GM12878 (cell line): ENCODE results near the gene TFF1. TPM values are rescaled to one million over a fixed set of nuclear protein-coding genes. Genes with fewer than 3 reads are reported as not detected.

Experiments
- ATAC-seq: fragments of 200-7000 bp; cut with Tn5 transposase; 3 replicates; pipeline ENCODE4 v1.9.1; 2020; ENCODE audit warnings: mild to moderate bottlenecking, moderate library complexity
- Bru-seq: library from RNA; stranded (reverse); fragments of 400-500 nt; gene quantifications from one replicate; lab custom pipeline; 2021; lab: Mats Ljungman, UMichigan
- BruChase-seq, 2 experiments: library from RNA; stranded (reverse); fragments of 400-500 nt; gene quantifications; one replicate each; lab custom pipeline; 2021; lab: Mats Ljungman, UMichigan
- BruUV-seq: library from RNA; stranded (reverse); fragments of 400-500 nt; replicated peaks from 2 replicates; lab custom pipeline; 2021; lab: Mats Ljungman, UMichigan
- CTCF ChIA-PET: fragments of 300-600 bp; sonication (Branson Sonifier 250); formaldehyde crosslinking; extraction: SDS; loops from one replicate; lab custom pipeline; 2021; ENCODE audit warnings: inconsistent platforms; lab: Yijun Ruan, JAX
- POLR2A ChIA-PET: fragments of 350-600 bp; formaldehyde crosslinking; extraction: SDS; loops from one replicate; lab custom pipeline; 2021; ENCODE audit warnings: inconsistent platforms; lab: Charles Lee
- RAD21 ChIA-PET: fragments of 300-600 bp; sonication (Branson Sonifier 250); formaldehyde crosslinking; loops from one replicate; lab custom pipeline; 2023; ENCODE audit warnings: antibody characterized with exemption; ENCODE audit not compliant: unreplicated experiment; lab: Charles Lee
- SMC1A ChIA-PET: fragments of 300-600 bp; sonication (Branson Sonifier 250); formaldehyde crosslinking; loops from one replicate; lab custom pipeline; 2023; ENCODE audit not compliant: unreplicated experiment, uncharacterized antibody; lab: Charles Lee
- DNase-seq: peaks from one replicate; pipeline ENCODE4 v3.0.0-alpha.2; 2011; ENCODE audit warnings: low read depth, low spot score
- FAIRE-seq: peaks from 3 replicates; lab custom pipeline; 2011; peaks lifted over from hg19 to GRCh38; lab: Jason Lieb, UNC
- H2AFZ ChIP-seq: 2 replicates; pipeline ENCODE4 v1.6.0; 2011; ENCODE audit warnings: low read depth, low read length, control low read depth; ENCODE audit not compliant: control insufficient read depth
- H3K27ac ChIP-seq: 2 replicates; pipeline ENCODE4 v1.5.1; 2011; ENCODE audit warnings: control low read depth; ENCODE audit not compliant: control insufficient read depth, insufficient read depth
- H3K27me3 ChIP-seq, 2 experiments: replicated peaks in 1 of 2; 2 replicates each; pipeline versions ENCODE4 v1.6.0 to v1.6.1; 2011; ENCODE audit warnings: low read length in 1 of 2; ENCODE audit not compliant: control insufficient read depth in 2 of 2, insufficient read depth in 2 of 2
- H3K36me3 ChIP-seq, 2 experiments: 2 replicates each; pipeline ENCODE4 v1.5.1; 2011; ENCODE audit warnings: low read length in 1 of 2; ENCODE audit not compliant: control insufficient read depth in 2 of 2, insufficient read depth in 2 of 2
- H3K4me1 ChIP-seq: 2 replicates; pipeline ENCODE4 v1.6.1; 2011; ENCODE audit warnings: mild to moderate bottlenecking, low read length, moderate library complexity, mixed read lengths; ENCODE audit not compliant: control insufficient read depth, insufficient read depth
- H3K4me2 ChIP-seq: 2 replicates; pipeline ENCODE4 v1.6.0; 2011; ENCODE audit warnings: control low read depth; ENCODE audit not compliant: control insufficient read depth, insufficient read depth
- H3K4me3 ChIP-seq: fragments of 200-600 bp; sonication (generic); 2 replicates; pipeline ENCODE4 v1.5.1; 2016
- H3K79me2 ChIP-seq: 2 replicates; pipeline ENCODE4 v1.6.0; 2011; ENCODE audit warnings: low read length; ENCODE audit not compliant: control insufficient read depth, insufficient read depth
- H3K9ac ChIP-seq: 2 replicates; pipeline ENCODE4 v1.8.0; 2011; ENCODE audit warnings: low read length, control low read depth, mixed read lengths; ENCODE audit not compliant: control insufficient read depth, insufficient read depth
- H3K9me3 ChIP-seq: replicated peaks from 3 replicates; pipeline ENCODE4 v1.5.1; 2011; ENCODE audit warnings: mild to moderate bottlenecking, low read length; ENCODE audit not compliant: control insufficient read depth, insufficient read depth
- H4K20me1 ChIP-seq: 2 replicates; pipeline ENCODE4 v1.6.0; 2011; ENCODE audit not compliant: control insufficient read depth, insufficient read depth
- BCL11A ChIP-seq: IDR thresholded peaks from 2 replicates; pipeline ENCODE4 v1.6.1; 2011; ENCODE audit warnings: low read depth, low read length
- EED ChIP-seq: sonication (generic); IDR thresholded peaks from 2 replicates; pipeline ENCODE4 v1.6.1; 2016; ENCODE audit warnings: antibody characterized with exemption, low read depth
- JUNB ChIP-seq: IDR thresholded peaks from 2 replicates; pipeline ENCODE4 v1.6.1; 2016; ENCODE audit warnings: antibody characterized with exemption, mild to moderate bottlenecking
- MEF2B ChIP-seq: fragments of 450-650 bp; IDR thresholded peaks from 2 replicates; pipeline ENCODE4 v1.6.1; 2018; ENCODE audit warnings: mild to moderate bottlenecking, moderate library complexity; ENCODE audit not compliant: partially characterized antibody, poor library complexity, severe bottlenecking
- NFYA ChIP-seq: IDR thresholded peaks from 2 replicates; pipeline ENCODE4 v1.6.1; 2011; ENCODE audit warnings: low read depth, mild to moderate bottlenecking, low read length, improper control_type of control experiment, borderline replicate concordance
- NR2F1 ChIP-seq: fragments of 450-650 bp; conservative IDR thresholded peaks from 2 replicates; pipeline ENCODE4 v1.6.1; 2017; ENCODE audit warnings: mild to moderate bottlenecking
- PAX5 ChIP-seq: IDR thresholded peaks from 2 replicates; pipeline ENCODE4 v1.6.1; 2011; ENCODE audit warnings: low read depth, low read length, borderline replicate concordance
- RFX5 ChIP-seq: IDR thresholded peaks from 2 replicates; pipeline ENCODE4 v1.6.1; 2011; ENCODE audit warnings: low read depth, low read length, improper control_type of control experiment
- RUNX3 ChIP-seq: IDR thresholded peaks from 2 replicates; pipeline ENCODE4 v1.6.1; 2012; ENCODE audit warnings: low read length, inconsistent platforms
- SREBF1 ChIP-seq: IDR thresholded peaks from 2 replicates; pipeline ENCODE4 v1.6.1; 2012; ENCODE audit warnings: mild to moderate bottlenecking, low read length
- SUZ12 ChIP-seq: fragments of 200-600 bp; sonication (generic); IDR thresholded peaks from one replicate; pipeline ENCODE4 v1.6.1; 2018; ENCODE audit warnings: antibody characterized with exemption, mild to moderate bottlenecking; ENCODE audit not compliant: unreplicated experiment
- TARDBP ChIP-seq: IDR thresholded peaks from 2 replicates; pipeline ENCODE4 v1.6.1; 2016; ENCODE audit warnings: borderline replicate concordance
- TCF7 ChIP-seq: IDR thresholded peaks from 2 replicates; pipeline ENCODE4 v1.6.1; 2014; ENCODE audit warnings: antibody characterized with exemption, borderline replicate concordance
- ZBED1 ChIP-seq: IDR thresholded peaks from 2 replicates; pipeline ENCODE4 v1.6.1; 2016; ENCODE audit warnings: borderline replicate concordance
- ZNF217 ChIP-seq: fragments of 450-650 bp; IDR thresholded peaks from 2 replicates; pipeline ENCODE4 v1.6.1; 2017; ENCODE audit warnings: antibody characterized with exemption, mild to moderate bottlenecking
- ZNF24 ChIP-seq: fragments of 450-650 bp; IDR thresholded peaks from 2 replicates; pipeline ENCODE4 v1.6.1; 2017; ENCODE audit warnings: antibody characterized with exemption, mild to moderate bottlenecking
- ZZZ3 ChIP-seq: IDR thresholded peaks from 2 replicates; pipeline ENCODE4 v1.6.1; 2011; ENCODE audit warnings: low read depth; ENCODE audit not compliant: control insufficient read depth, insufficient read length
- WGBS: methylation state at CpG from one replicate; pipeline ENCODE4 v1.1.6; 2016; ENCODE audit warnings: low lambda C conversion rate; ENCODE audit not compliant: insufficient replicate concordance, insufficient coverage; ENCODE audit errors: missing lambda C conversion rate; 5-methylcytosine and 5-hydroxymethylcytosine counted together
- in situ Hi-C: fragments of 300-500 bp; cut with MboI; formaldehyde crosslinking; loops from 9 replicates; pipeline ENCODE4 v1.14.3; 2018; ENCODE audit warnings: mixed read lengths
- intact Hi-C: fragments of 100-400 bp; cut with micrococcal nuclease; formaldehyde crosslinking; loops from one replicate; pipeline ENCODE4 v1.14.2; 2022; ENCODE audit not compliant: unreplicated experiment
- long read RNA-seq, 2 experiments: library from polyadenylated mRNA; unstranded; transcript quantifications; one replicate each; pipeline ENCODE4 v2.0.0, GENCODE V29; 2019 to 2020
- polyA minus RNA-seq, 3 experiments: library from RNA; depleted of rRNA, polyadenylated mRNA; stranded (reverse); fragments of >200 nt; gene quantifications; 2 replicates each; pipeline ENCODE4 v1.2.3, GENCODE V29; 2011
- polyA plus RNA-seq, 11 experiments: library from polyadenylated mRNA; depleted of rRNA in 4 of 11; unstranded in 6 of 11; stranded (reverse) in 5 of 11; fragments of >200 nt; fragmentation: Nextera tagmentation in 4 of 11; fragmentation: Illumina TruSeq in 1 of 11; extraction: Ambion mirVana in 4 of 11; extraction: Trizol in 1 of 11; gene quantifications; 1 replicate in 1 of 11; 2 replicates in 10 of 11; pipeline versions ENCODE4 v1.2.1 to v1.2.3, GENCODE V29; 2011 to 2016; ENCODE audit warnings: inconsistent platforms in 2 of 11, missing spikeins in 2 of 11, low read depth in 1 of 11
- total RNA-seq, 4 experiments: library from RNA; depleted of rRNA in 3 of 4; stranded (reverse); fragments of >200 nt in 3 of 4; fragmentation: Illumina TruSeq in 1 of 4; extraction: Trizol in 1 of 4; gene quantifications; 2 replicates each; pipeline versions ENCODE4 v1.2.1 to v1.2.3, GENCODE V29; 2013 to 2021
- TF ChIP-seq, protein P1 (sequence below): fragments of 450-650 bp; IDR thresholded peaks from 2 replicates; pipeline ENCODE4 v1.6.1; 2014; ENCODE audit warnings: mild to moderate bottlenecking
- TF ChIP-seq, protein P2 (sequence below): fragments of 450-650 bp; IDR thresholded peaks from 2 replicates; pipeline ENCODE4 v1.6.1; 2017; ENCODE audit warnings: low read depth, mild to moderate bottlenecking, moderate library complexity

Gene TFF1
- total RNA-seq (2013; cell fraction: nucleolus; rRNA removed) = not detected in 2 replicates
- total RNA-seq (2014; rRNA removed) (not detected in 2 replicates), total RNA-seq (2014; rRNA removed; fragmentation: Illumina TruSeq; extraction: Trizol) (not detected in 2 replicates), total RNA-seq (2021) (0.40 TPM in 1 of 2 replicates, not detected in the other), polyA plus RNA-seq (2011; rRNA removed) (not detected in 2 replicates), polyA plus RNA-seq (2014; fragmentation: Illumina TruSeq; extraction: Trizol) (not detected in 2 replicates), polyA plus RNA-seq (2014; fragmentation: Nextera tagmentation; extraction: Ambion mirVana) (under 1 TPM in 1 of 2 experiments, not detected in 1; 0.13 TPM), polyA plus RNA-seq (2014; rRNA removed) (0.24 TPM in 1 of 2 replicates, not detected in the other), polyA plus RNA-seq (2016; fragmentation: Nextera tagmentation; extraction: Ambion mirVana) (not detected), polyA minus RNA-seq (2011; rRNA and poly(A)+ RNA removed) (not detected in 2 replicates), Bru-seq, nascent RNA (percentile 21 among the genes with signal in this experiment), BruChase-seq, experiment 1, labeled RNA remaining after a 6-hour chase (percentile 33 among the genes with signal in this experiment), BruChase-seq, experiment 2, labeled RNA remaining after a 2-hour chase (percentile 44 among the genes with signal in this experiment)
- not detected for polyA plus RNA-seq (2011; ENCODE audit: low read depth)
- not detected in 2 replicates for polyA plus RNA-seq (2011; cell fraction: cytosol; rRNA removed)
- polyA plus RNA-seq (2011; cell fraction: nucleus; rRNA removed) = not detected in 2 replicates
- not detected in 2 replicates for polyA plus RNA-seq (2012)
- not detected in 2 replicates for polyA minus RNA-seq (2011; cell fraction: cytosol; rRNA and poly(A)+ RNA removed)
- not detected in 2 replicates for polyA minus RNA-seq (2011; cell fraction: nucleus; rRNA and poly(A)+ RNA removed)
- long read RNA-seq, experiment 1 = 0 reads
- long read RNA-seq, experiment 2 = 0 reads

DNA sequence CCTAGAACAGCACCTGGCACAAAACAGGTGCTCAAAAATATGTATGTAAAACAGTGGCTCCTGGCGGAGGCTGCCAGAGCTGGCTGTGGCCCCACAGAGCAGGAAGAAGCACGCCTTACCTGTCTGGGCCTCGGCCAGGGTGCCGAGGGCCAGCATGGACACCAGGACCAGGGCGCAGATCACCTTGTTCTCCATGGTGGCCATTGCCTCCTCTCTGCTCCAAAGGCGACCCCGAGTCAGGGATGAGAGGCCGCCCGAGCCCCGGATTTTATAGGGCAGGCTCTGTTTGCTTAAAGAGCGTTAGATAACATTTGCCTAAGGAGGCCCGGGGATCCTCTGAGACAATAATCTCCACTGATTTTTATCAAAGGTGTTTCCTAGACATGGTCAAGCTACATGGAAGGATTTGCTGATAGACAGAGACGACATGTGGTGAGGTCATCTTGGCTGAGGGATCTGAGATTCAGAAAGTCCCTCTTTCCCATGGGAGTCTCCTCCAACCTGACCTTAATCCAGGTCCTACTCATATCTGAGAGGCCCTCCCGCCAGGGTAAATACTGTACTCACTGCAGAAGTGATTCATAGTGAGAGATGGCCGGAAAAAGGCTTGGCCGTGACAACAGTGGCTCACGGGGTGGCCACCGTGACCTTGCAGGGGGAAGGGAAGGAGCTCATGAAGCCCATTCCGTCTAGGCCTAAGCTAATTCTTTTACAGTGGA, at the start of gene TFF1:
TSS of gene TFF1 (minus strand) at position 244 of the 719 bp plus-strand sequence. CDS start at position 204, 40 bp downstream.
- in situ Hi-C loops = no loop called here
- 0 out of 2 replicates have a peak, but pooled peaks have one; percentile 40 for TF ChIP-seq PAX5
- TF ChIP-seq ZNF24 = no peak
- peak; percentile 84 for TF ChIP-seq EED
- no peak for TF ChIP-seq SUZ12
- TF ChIP-seq TCF7 = no peak
- no peak for TF ChIP-seq TARDBP
- TF ChIP-seq, protein P1, sequence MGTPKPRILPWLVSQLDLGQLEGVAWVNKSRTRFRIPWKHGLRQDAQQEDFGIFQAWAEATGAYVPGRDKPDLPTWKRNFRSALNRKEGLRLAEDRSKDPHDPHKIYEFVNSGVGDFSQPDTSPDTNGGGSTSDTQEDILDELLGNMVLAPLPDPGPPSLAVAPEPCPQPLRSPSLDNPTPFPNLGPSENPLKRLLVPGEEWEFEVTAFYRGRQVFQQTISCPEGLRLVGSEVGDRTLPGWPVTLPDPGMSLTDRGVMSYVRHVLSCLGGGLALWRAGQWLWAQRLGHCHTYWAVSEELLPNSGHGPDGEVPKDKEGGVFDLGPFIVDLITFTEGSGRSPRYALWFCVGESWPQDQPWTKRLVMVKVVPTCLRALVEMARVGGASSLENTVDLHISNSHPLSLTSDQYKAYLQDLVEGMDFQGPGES = no peak
- no peak for TF ChIP-seq ZZZ3
- TF ChIP-seq, protein P2, sequence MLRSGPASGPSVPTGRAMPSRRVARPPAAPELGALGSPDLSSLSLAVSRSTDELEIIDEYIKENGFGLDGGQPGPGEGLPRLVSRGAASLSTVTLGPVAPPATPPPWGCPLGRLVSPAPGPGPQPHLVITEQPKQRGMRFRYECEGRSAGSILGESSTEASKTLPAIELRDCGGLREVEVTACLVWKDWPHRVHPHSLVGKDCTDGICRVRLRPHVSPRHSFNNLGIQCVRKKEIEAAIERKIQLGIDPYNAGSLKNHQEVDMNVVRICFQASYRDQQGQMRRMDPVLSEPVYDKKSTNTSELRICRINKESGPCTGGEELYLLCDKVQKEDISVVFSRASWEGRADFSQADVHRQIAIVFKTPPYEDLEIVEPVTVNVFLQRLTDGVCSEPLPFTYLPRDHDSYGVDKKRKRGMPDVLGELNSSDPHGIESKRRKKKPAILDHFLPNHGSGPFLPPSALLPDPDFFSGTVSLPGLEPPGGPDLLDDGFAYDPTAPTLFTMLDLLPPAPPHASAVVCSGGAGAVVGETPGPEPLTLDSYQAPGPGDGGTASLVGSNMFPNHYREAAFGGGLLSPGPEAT = no peak
- peak; percentile 22; the same call in 1 of the 2 replicates for TF ChIP-seq BCL11A
- TF ChIP-seq ZNF217 = no peak
- TF ChIP-seq MEF2B = no peak
- no peak for TF ChIP-seq SREBF1
- TF ChIP-seq NR2F1 = 0 out of 2 replicates have a peak, but pooled peaks have one; percentile 28
- TF ChIP-seq ZBED1 = no peak
- no peak for TF ChIP-seq NFYA
- peak; percentile 21; the same call in 1 of the 2 replicates for TF ChIP-seq RUNX3
- TF ChIP-seq JUNB = peak; percentile 59
- TF ChIP-seq RFX5 = no peak

More for the DNA sequence above, at the start of gene TFF1:
- no peak within 1 kb of the TSS for H3K4me3 ChIP-seq
- no peak within 1 kb of the TSS for H3K9ac ChIP-seq
- ChIA-PET SMC1A (interaction anchor here (1.1 to 1.9 kb wide), 3 partner anchors 9 to 35 kb away, joined by 4 to 7 read pairs (median 5); no protein-coding TSS in a partner anchor), RAD21 (interaction anchor here (0.7 to 1.4 kb wide), 4 partner anchors 12 to 55 kb away, joined by 3 to 5 read pairs (median 4); no protein-coding TSS in a partner anchor), POLR2A (no interaction called here), CTCF (interaction anchor here (1.2 to 1.7 kb wide), 3 partner anchors 55 to 221 kb away, joined by 6 to 8 read pairs (median 7); no protein-coding TSS in a partner anchor)
- H3K27ac ChIP-seq = no peak within 1 kb of the TSS
- no peak within 1 kb of the TSS for H2AFZ ChIP-seq
- intact Hi-C loops = no loop called here
- no TSS peak for BruUV-seq
- peak; percentile 67 for ATAC-seq
- WGBS = 54% methylated on average over 19 of the region's 19 CpGs
- no peaks in the 10 kb centered on the region for H3K9me3 ChIP-seq
- FAIRE-seq = no peak
- no peaks in the 10 kb centered on the region; a peak in 1 of 4 replicates for H3K27me3 ChIP-seq
- no peak for DNase-seq
- H3K79me2 ChIP-seq = no peaks in the 10 kb centered on the region
- H3K4me1 ChIP-seq = peaks cover 17% of the 10 kb centered on the region
- no peaks in the 10 kb centered on the region for H4K20me1 ChIP-seq
- H3K4me2 ChIP-seq = no peak within 1 kb of the TSS
- no peaks in the 10 kb centered on the region for H3K36me3 ChIP-seq
